ENCODE results near the gene RNF4. TPM values are rescaled to one million over a fixed set of nuclear protein-coding genes. Genes with fewer than 3 reads are reported as not detected.

The RNF4 gene
- total RNA-seq, 1 experiment from 2014 or later: 92.0 TPM

GRCh38 chr4:2485956-2486355, 17.1 kb downstream of the RNF4 start:
- Histone ChIP-seq H3K4me2 (ENCODE audit: insufficient read depth, insufficient read length, low read length) (no peak overlapping the region), H3K56ac (ENCODE audit: insufficient read length, low read depth, low read length) (no peak overlapping the region), H3T11ph (ENCODE audit: low read length) (no peak overlapping the region), H3K4me1 (ENCODE audit: insufficient read depth, low read length) (peaks cover 2% of the 10 kb centered on the region; the same call in 1 of the 2 replicates), H3K23me2 (ENCODE audit: insufficient read length, low read depth, low read length, poor library complexity, severe bottlenecking) (no peaks in the 10 kb centered on the region), H4K8ac (replicated peaks; ENCODE audit: insufficient read length, low read depth, low read length) (no peak overlapping the region), H3K27me3 (ENCODE audit: insufficient read depth, low read length) (no peaks in the 10 kb centered on the region), H4K91ac (ENCODE audit: insufficient read length, low read depth, low read length) (no peak overlapping the region), H3K27ac (ENCODE audit: insufficient read length, low read depth, low read length) (no peak overlapping the region), H3K9me3 (ENCODE audit: control insufficient read depth, low read depth, low read length) (no peaks in the 10 kb centered on the region), H2BK15ac (ENCODE audit: low read depth, low read length) (no peak overlapping the region), H2BK12ac (ENCODE audit: insufficient read length, low read depth, low read length) (no peak overlapping the region), H3K4ac (ENCODE audit: low read depth, low read length) (no peak overlapping the region), H2BK20ac (ENCODE audit: low read depth, low read length, poor library complexity, severe bottlenecking) (no peak overlapping the region), H2AK5ac (ENCODE audit: insufficient read length, low read length) (no peak overlapping the region), H2BK5ac (ENCODE audit: insufficient read length, low read length) (no peak overlapping the region), H4K5ac (ENCODE audit: insufficient read length, low read depth, low read length) (no peak overlapping the region), H3K18ac (ENCODE audit: insufficient read length, low read depth, low read length) (no peak overlapping the region), H2BK120ac (ENCODE audit: low read depth, low read length, poor library complexity, severe bottlenecking) (no peak overlapping the region), H3K79me2 (ENCODE audit: insufficient read depth, low read length) (peaks cover 78% of the 10 kb centered on the region; the same call in 1 of the 2 replicates), H3K14ac (ENCODE audit: insufficient read depth, low read length) (no peak overlapping the region), H4K20me1 (ENCODE audit: control insufficient read depth, insufficient read depth, insufficient read length) (no peaks in the 10 kb centered on the region), H3K23ac (ENCODE audit: insufficient read length, low read depth, low read length) (no peak overlapping the region), H2AFZ (ENCODE audit: low read length) (no peak overlapping the region), H3K79me1 (ENCODE audit: insufficient read depth, low read depth, low read length, poor library complexity, severe bottlenecking) (no peaks in the 10 kb centered on the region), H3K9ac (ENCODE audit: extremely low read depth, insufficient read length, low read length) (no peak overlapping the region)
- TF ChIP-seq, protein P1, sequence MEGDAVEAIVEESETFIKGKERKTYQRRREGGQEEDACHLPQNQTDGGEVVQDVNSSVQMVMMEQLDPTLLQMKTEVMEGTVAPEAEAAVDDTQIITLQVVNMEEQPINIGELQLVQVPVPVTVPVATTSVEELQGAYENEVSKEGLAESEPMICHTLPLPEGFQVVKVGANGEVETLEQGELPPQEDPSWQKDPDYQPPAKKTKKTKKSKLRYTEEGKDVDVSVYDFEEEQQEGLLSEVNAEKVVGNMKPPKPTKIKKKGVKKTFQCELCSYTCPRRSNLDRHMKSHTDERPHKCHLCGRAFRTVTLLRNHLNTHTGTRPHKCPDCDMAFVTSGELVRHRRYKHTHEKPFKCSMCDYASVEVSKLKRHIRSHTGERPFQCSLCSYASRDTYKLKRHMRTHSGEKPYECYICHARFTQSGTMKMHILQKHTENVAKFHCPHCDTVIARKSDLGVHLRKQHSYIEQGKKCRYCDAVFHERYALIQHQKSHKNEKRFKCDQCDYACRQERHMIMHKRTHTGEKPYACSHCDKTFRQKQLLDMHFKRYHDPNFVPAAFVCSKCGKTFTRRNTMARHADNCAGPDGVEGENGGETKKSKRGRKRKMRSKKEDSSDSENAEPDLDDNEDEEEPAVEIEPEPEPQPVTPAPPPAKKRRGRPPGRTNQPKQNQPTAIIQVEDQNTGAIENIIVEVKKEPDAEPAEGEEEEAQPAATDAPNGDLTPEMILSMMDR (conservative IDR thresholded peaks at IDR 0.05): no peak
- H3K27ac Mint-ChIP-seq: peak overlapping the region in 2 of 3 experiments; percentile 59 to 78; a peak in 3 of 7 replicates
- H3K27me3 Mint-ChIP-seq (ENCODE audit: low read depth): no peaks in the 10 kb centered on the region
- peaks cover 59 to 69% of the 10 kb centered on the region in 2 experiments for H3K4me1 Mint-ChIP-seq
- no peak for DNase-seq
- no peaks in the 10 kb centered on the region for H3K9me3 Mint-ChIP-seq
- WGBS (ENCODE audit: extremely low coverage, insufficient read length, low lambda C conversion rate): no CpG with 5 or more reads among the region's 4 CpGs
- H3K4me3 Mint-ChIP-seq: no peak overlapping the region
- H3K36me3 Mint-ChIP-seq (ENCODE audit: insufficient read depth in 1 of 3, low read depth in 3 of 3): peaks cover 17 to 20% (median 17%) of the 10 kb centered on the region in 3 experiments; a peak in 6 of 7 replicates
